Muscle layer of colon (tissue), 2 donors: ENCODE measurements around the gene EMC6.
A peak's percentile ranks its signal among the peaks of the same experiment; 100 is the strongest.

Source experiments
- H3K27ac ChIP-seq: one replicate; pipeline ENCODE4 v1.7.0; 2013; ENCODE audit warnings: low read depth, mild to moderate bottlenecking, low read length, moderate library complexity
- H3K27me3 ChIP-seq, 2 donors: one replicate each; pipeline ENCODE4 v1.7.0; 2013; ENCODE audit warnings: low read length in 2 of 2, mild to moderate bottlenecking in 2 of 2; ENCODE audit not compliant: insufficient read depth in 2 of 2, control insufficient read depth in 1 of 2
- H3K36me3 ChIP-seq: one replicate; pipeline ENCODE4 v1.7.0; 2013; ENCODE audit warnings: mild to moderate bottlenecking, low read length; ENCODE audit not compliant: insufficient read depth
- H3K4me1 ChIP-seq: one replicate; pipeline ENCODE4 v1.7.0; 2013; ENCODE audit warnings: mild to moderate bottlenecking, low read length; ENCODE audit not compliant: insufficient read depth
- H3K4me3 ChIP-seq, 2 donors: one replicate each; pipeline ENCODE4 v1.7.0; 2013; ENCODE audit warnings: low read length in 2 of 2, low read depth in 1 of 2, mild to moderate bottlenecking in 1 of 2, moderate library complexity in 1 of 2
- H3K9ac ChIP-seq: one replicate; pipeline ENCODE4 v1.7.0; 2013; ENCODE audit warnings: low read length
- H3K9me3 ChIP-seq: one replicate; pipeline ENCODE4 v1.7.0; 2013; ENCODE audit warnings: mild to moderate bottlenecking, low read length
- donor health status: abdominal sarcoma.
- donor health status: Adenocarcinoma of cecum.

EMC6 gene

GRCh38 chr17:3668279-3669084 is at the start of gene EMC6, which contains the start of gene TAX1BP3:
TSS of gene EMC6 (plus strand) at chr17:3668812. CDS start at chr17:3669147, 335 bp downstream.
TSS of gene TAX1BP3 (minus strand) at chr17:3668578. CDS start at chr17:3668526, 52 bp downstream.
- Histone ChIP-seq H3K27me3 (no peaks in the 10 kb centered on the region), H3K27ac (peak within 1 kb of the TSS; percentile 94), H3K4me1 (peaks cover 27% of the 10 kb centered on the region), H3K36me3 (peaks cover 20% of the 10 kb centered on the region), H3K4me3 (peak within 1 kb of the TSS; percentile 70 to 76), H3K9me3 (no peaks in the 10 kb centered on the region), H3K9ac (peak within 1 kb of the TSS; percentile 70)

DNA sequence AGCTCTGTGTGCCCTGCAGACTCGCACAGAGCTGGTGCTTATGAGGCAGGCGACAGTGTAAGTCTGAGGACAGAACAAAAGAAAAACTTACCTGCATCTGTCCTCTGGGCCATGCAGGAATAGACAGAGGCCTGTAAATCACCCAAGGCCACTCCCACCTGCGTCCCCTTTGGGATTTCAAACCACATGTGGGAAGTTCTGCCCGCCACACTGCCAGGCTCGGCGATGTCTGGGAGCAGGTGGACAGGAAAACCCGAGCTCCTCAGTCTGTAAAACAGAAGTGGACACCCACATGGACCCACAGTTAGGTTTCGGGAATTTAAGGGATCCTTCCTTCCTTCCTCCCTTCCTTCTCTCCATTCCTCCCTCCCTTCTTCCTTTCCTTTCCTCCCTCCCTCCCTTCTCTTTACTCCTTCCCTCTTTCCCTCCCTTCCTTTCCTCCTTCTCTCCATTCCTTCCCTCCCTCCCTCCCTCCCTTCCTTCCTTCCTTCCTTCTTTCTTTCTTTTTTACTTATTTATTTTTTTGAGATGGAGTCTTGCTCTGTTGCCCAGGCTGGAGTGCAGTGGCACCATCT is 47.4 kb upstream of the EMC6 start:
- H3K27me3 ChIP-seq: no peaks in the 10 kb centered on the region

GRCh38 chr17:3622977-3623594 is 45.5 kb upstream of the EMC6 start:
- peaks cover 45% of the 10 kb centered on the region for H3K36me3 ChIP-seq
- H3K9me3 ChIP-seq: no peaks in the 10 kb centered on the region
- no peaks in the 10 kb centered on the region for H3K4me1 ChIP-seq
- H3K27ac ChIP-seq: no peak overlapping the region
- no peaks in the 10 kb centered on the region for H3K27me3 ChIP-seq
- H3K9ac ChIP-seq: no peak overlapping the region
- no peak overlapping the region for H3K4me3 ChIP-seq

More for the DNA sequence above, 47.4 kb upstream of the EMC6 start:
- no peaks in the 10 kb centered on the region for H3K9me3 ChIP-seq
- no peak overlapping the region for H3K9ac ChIP-seq
- no peak overlapping the region for H3K4me3 ChIP-seq
- H3K4me1 ChIP-seq: no peaks in the 10 kb centered on the region
- no peak overlapping the region for H3K27ac ChIP-seq
- H3K36me3 ChIP-seq: peaks cover 56% of the 10 kb centered on the region

- H3K9me3 ChIP-seq: no peaks in the 10 kb centered on the region
- no peak overlapping the region for H3K9ac ChIP-seq
- H3K4me3 ChIP-seq: no peak overlapping the region
- no peaks in the 10 kb centered on the region for H3K27me3 ChIP-seq
- H3K36me3 ChIP-seq: peaks cover 44% of the 10 kb centered on the region
- H3K27ac ChIP-seq: no peak overlapping the region
- H3K4me1 ChIP-seq: no peaks in the 10 kb centered on the region
Measured at GRCh38 chr17:3626831-3627768, 41.5 kb upstream of the EMC6 start.

- Histone ChIP-seq H3K4me1 (no peaks in the 10 kb centered on the region), H3K27me3 (no peaks in the 10 kb centered on the region), H3K4me3 (no peak overlapping the region), H3K9ac (no peak overlapping the region), H3K36me3 (peaks cover 38% of the 10 kb centered on the region), H3K27ac (no peak overlapping the region), H3K9me3 (no peaks in the 10 kb centered on the region)
Measured at GRCh38 chr17:3627769-3628167, 40.8 kb upstream of the EMC6 start.

GRCh38 chr17:3630781-3631180 is 37.8 kb upstream of the EMC6 start:
- Histone ChIP-seq H3K4me1 (no peaks in the 10 kb centered on the region), H3K9ac (no peak overlapping the region), H3K9me3 (no peaks in the 10 kb centered on the region), H3K27me3 (no peaks in the 10 kb centered on the region), H3K4me3 (no peak overlapping the region), H3K36me3 (peaks cover 16% of the 10 kb centered on the region), H3K27ac (no peak overlapping the region)

DNA sequence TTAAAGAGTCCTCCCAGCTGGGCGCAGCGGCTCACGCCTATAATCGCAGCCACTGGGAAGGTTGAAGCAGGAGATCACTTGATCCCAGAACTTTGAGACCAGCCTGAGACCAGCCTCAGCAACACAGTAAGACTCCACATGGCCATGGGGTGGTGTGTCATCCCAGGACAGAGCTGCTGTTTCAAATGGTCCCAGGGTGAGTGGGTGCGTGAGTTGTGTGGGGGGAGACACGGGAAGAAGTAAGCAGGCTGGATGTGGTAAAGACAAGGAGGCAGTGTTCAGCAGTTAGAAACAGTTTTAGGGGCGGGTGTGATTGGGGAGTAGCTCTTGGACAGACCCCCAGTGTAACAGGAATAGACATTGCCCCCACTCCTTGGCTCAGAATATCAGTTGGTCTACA is 36.3 kb upstream of the EMC6 start:
- Histone ChIP-seq H3K9me3 (no peaks in the 10 kb centered on the region), H3K4me1 (peaks cover under 1% of the 10 kb centered on the region), H3K4me3 (no peak overlapping the region), H3K27ac (no peak overlapping the region), H3K9ac (no peak overlapping the region), H3K36me3 (peaks cover 16% of the 10 kb centered on the region), H3K27me3 (no peaks in the 10 kb centered on the region)

DNA sequence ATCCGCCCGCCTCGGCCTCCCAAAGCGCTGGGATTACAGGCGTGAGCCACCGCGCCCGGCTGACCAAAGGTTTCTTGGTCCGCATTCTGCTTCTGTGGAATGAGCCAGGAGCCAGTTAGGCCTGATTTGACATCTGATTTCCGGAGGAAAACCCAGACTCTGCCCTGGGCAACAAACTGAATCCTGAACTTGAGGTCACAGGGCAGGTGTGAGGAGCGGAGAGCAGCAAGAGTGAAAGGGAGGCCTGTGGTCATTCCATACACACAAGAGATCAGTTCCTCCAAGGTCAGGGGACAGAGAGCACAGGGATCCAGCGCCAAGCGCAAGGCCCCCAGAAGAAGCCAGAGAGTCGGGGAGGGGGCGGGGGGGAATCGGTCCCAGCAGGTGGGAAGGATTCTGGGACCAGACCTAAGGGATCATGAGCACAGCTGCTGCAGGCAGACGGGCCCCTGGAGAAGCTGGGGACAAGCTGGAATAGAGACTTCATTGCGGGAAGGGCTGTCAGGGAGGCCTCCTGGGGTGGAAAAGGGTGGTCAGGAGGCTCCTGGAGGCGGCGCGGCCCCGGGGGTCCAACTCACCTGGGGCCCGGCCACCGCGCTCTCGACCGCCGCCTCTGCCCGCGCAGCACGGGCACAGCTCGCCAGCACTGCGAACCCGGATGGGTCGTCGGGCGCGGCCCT is 33.0 kb upstream of the EMC6 start:
- Histone ChIP-seq H3K27ac (peak overlapping the region; percentile 93), H3K9me3 (no peaks in the 10 kb centered on the region), H3K4me1 (peaks cover 4% of the 10 kb centered on the region), H3K27me3 (no peaks in the 10 kb centered on the region), H3K9ac (peak overlapping the region; percentile 68), H3K36me3 (no peaks in the 10 kb centered on the region), H3K4me3 (peak overlapping the region; percentile 84 to 95)

DNA sequence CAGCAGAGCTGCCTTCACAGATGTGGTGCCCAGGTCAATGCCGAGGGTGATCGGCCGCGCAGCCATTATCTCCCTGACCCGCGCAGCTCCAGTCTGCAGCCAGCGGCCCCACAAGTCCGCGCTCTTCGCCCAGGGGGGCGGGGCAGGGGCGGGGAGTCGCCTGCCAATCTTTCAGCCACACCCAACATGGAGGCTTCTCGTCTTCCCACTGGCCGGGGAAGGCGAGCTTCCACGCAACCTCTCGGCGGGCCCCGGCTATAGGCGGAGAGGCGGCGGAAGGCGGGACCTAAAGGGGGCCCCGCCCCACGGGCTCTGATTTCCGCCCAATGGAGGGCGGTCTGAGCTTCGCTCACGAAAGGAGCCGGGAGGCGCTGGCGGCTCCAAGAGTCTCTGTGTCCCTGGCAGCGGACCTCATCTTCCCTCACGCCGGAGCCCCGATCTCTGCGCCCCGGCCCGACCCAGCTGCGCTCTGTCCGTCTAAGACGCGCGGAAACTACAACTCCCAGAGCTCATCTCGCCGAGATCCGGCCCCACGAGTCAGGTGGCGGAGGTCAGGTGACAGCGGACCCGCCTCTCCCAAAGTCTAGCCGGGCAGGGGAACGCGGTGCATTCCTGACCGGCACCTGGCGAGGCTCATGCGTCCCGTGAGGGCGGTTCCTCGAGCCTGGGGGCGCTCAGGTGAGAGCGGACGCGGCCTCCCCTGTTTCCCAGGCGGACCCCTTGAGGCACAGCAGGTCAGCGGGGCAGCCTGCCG is 32.3 kb upstream of the EMC6 start, which contains the start of the genes CTNS and SHPK:
Gene CTNS (plus strand): TSS at position 607 of the 754 bp plus-strand sequence. CDS start 3,447 bp downstream, outside the sequence.
Gene SHPK (minus strand): TSS at position 97 of the 754 bp plus-strand sequence. CDS start 31 bp downstream, at position 66.
- Histone ChIP-seq H3K27ac (peak within 1 kb of the TSS; percentile 93), H3K4me1 (peaks cover 4% of the 10 kb centered on the region), H3K9ac (peak within 1 kb of the TSS; percentile 68), H3K4me3 (peak within 1 kb of the TSS; percentile 84 to 95), H3K36me3 (no peaks in the 10 kb centered on the region), H3K27me3 (no peaks in the 10 kb centered on the region), H3K9me3 (no peaks in the 10 kb centered on the region)

DNA sequence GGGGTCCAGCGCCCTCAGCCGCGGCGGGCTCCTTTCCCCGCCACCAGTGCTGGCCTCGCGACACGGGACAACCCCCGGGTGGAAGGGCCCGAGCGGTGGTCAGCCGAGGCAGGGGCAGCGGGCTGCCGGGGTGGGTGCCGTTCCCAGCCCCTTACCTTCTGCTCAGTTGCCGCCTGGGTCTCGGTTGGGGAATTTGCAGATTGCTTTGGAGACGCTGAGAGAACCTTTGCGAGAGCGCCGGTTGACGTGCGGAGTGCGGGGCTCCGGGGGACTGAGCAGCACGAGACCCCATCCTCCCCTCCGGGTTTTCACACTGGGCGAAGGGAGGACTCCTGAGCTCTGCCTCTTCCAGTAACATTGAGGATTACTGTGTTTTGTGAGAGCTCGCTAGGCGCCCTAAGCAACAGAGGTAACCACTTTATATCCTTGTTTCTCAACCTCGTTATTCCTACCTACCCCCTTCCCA is 31.7 kb upstream of the EMC6 start:
- Histone ChIP-seq H3K4me3 (peak overlapping the region; percentile 84 to 95), H3K4me1 (peaks cover 4% of the 10 kb centered on the region), H3K9me3 (no peaks in the 10 kb centered on the region), H3K27me3 (no peaks in the 10 kb centered on the region), H3K9ac (peak overlapping the region; percentile 44), H3K36me3 (no peaks in the 10 kb centered on the region), H3K27ac (peak overlapping the region; percentile 93)
